ENCODE results near the gene CCDC47. TPM values are rescaled to one million over a fixed set of nuclear protein-coding genes. Genes with fewer than 3 reads are reported as not detected.

The CCDC47 gene
- 10 to 100 TPM; 25.4 to 37.0 (median 33.0) TPM for total RNA-seq
- total RNA-seq (2013), result 46.1 TPM
- total RNA-seq, result 37.4 to 179 (median 60.7) reads per million in 29 experiments

- Mint-ChIP-seq H3K4me1 (peaks cover 67 to 74% (median 74%) of the 10 kb centered on the region in 3 donors), H3K4me3 (peak within 1 kb of the TSS; percentile 92 to 97 (median 97)), H3K36me3 (peaks cover 9% of the 10 kb centered on the region), H3K27ac (peak within 1 kb of the TSS; percentile 99), H3K27me3 (no peaks in the 10 kb centered on the region), H3K9me3 (no peaks in the 10 kb centered on the region)
- WGBS (ENCODE audit: insufficient coverage), result 0% methylated on average over 51 of the region's 74 CpGs
- no peaks in the 10 kb centered on the region for H3K27me3 ChIP-seq (replicated peaks in 1 of 2; ENCODE audit: control insufficient read depth in 2 of 2, extremely low read depth in 1 of 2, insufficient read depth in 2 of 2, low read length in 1 of 2)
- no peaks in the 10 kb centered on the region for H3K9me3 ChIP-seq
- peak within 1 kb of the TSS; percentile 86 for H3K27ac ChIP-seq (ENCODE audit: low read length)
- ChIA-PET CTCF (interaction anchor here (0.5 to 2.1 kb wide), 22 partner anchors 10 to 329 kb away, joined by 3 to 12 read pairs (median 4); partner anchors contain the start of genes ICAM2 (in 1 of the 2), SMARCD2 (in 1 of the 2) and STRADA (in 1 of the 2)), POLR2A (interaction anchor here (0.5 to 2.1 kb wide), 19 partner anchors 9 to 733 kb away, joined by 3 to 12 read pairs (median 3); partner anchors contain the start of genes CEP95 (in 1 of the 2) and PSMC5 (in 1 of the 2))
- peak within 1 kb of the TSS; percentile 68 to 91 for H3K4me3 ChIP-seq (ENCODE audit: control insufficient read depth in 1 of 2, extremely low read depth in 1 of 2, low read length in 1 of 2)
- peaks cover 2 to 20% of the 10 kb centered on the region in 2 donors for H3K36me3 ChIP-seq (ENCODE audit: control insufficient read depth in 2 of 2, extremely low read depth in 1 of 2, insufficient read depth in 1 of 2, low read length in 1 of 2)
- H3K4me1 ChIP-seq (ENCODE audit: control insufficient read depth in 1 of 2, extremely low read depth in 1 of 2, insufficient read depth in 2 of 2, low read length in 2 of 2), result peaks cover 27 to 36% of the 10 kb centered on the region in 2 experiments
- ATAC-seq (replicated peaks in 1 of 4), result peak; percentile 81 to 88 (median 82)
- peak; percentile 93 to 99 (median 97) for DNase-seq
These were observed at the start of gene CCDC47 for GRCh38 chr17:63773272-63774140. Gene CCDC47, minus strand, starts transcription at chr17:63773597. Its CDS starts 7,422 bp downstream, at chr17:63766175.

GRCh38 chr17:63822537-63822936 lies 49.1 kb upstream of the CCDC47 start:
- ChIA-PET CTCF (interaction anchor here in 1 of 2 donors (0.6 kb wide), 1 partner anchor 49 kb away, joined by 3 read pairs; the partner anchor contains the start of genes CCDC47 and DDX42), POLR2A (no interaction called here)
- Histone ChIP-seq H3K4me1 (ENCODE audit: control insufficient read depth in 1 of 2, extremely low read depth in 1 of 2, insufficient read depth in 2 of 2, low read length in 2 of 2) (peaks cover 7 to 24% of the 10 kb centered on the region in 2 experiments), H3K36me3 (ENCODE audit: control insufficient read depth in 2 of 2, extremely low read depth in 1 of 2, insufficient read depth in 1 of 2, low read length in 1 of 2) (peaks cover 27 to 79% of the 10 kb centered on the region in 2 donors), H3K27me3 (replicated peaks in 1 of 2; ENCODE audit: control insufficient read depth in 2 of 2, extremely low read depth in 1 of 2, insufficient read depth in 2 of 2, low read length in 1 of 2) (no peaks in the 10 kb centered on the region), H3K9me3 (no peaks in the 10 kb centered on the region), H3K27ac (ENCODE audit: low read length) (no peak overlapping the region), H3K4me3 (ENCODE audit: control insufficient read depth in 1 of 2, extremely low read depth in 1 of 2, low read length in 1 of 2) (no peak overlapping the region)
- H3K27me3 Mint-ChIP-seq, result no peaks in the 10 kb centered on the region
- DNase-seq, result no peak
- H3K27ac Mint-ChIP-seq, result peak overlapping the region; percentile 2 to 82
- ATAC-seq (replicated peaks in 1 of 4), result no peak
- peaks cover 62% of the 10 kb centered on the region for H3K36me3 Mint-ChIP-seq
- H3K9me3 Mint-ChIP-seq, result no peaks in the 10 kb centered on the region
- H3K4me1 Mint-ChIP-seq, result peaks cover 38 to 68% (median 43%) of the 10 kb centered on the region in 3 donors
- no peak overlapping the region for H3K4me3 Mint-ChIP-seq

- peaks cover 35 to 61% (median 37%) of the 10 kb centered on the region in 3 donors for H3K4me1 Mint-ChIP-seq
- H3K27ac Mint-ChIP-seq, result peak overlapping the region; percentile 72 to 82
- peaks cover 29 to 86% of the 10 kb centered on the region in 2 donors for H3K36me3 ChIP-seq (ENCODE audit: control insufficient read depth in 2 of 2, extremely low read depth in 1 of 2, insufficient read depth in 1 of 2, low read length in 1 of 2)
- no peak for ATAC-seq (replicated peaks in 1 of 4)
- peaks cover 7 to 24% of the 10 kb centered on the region in 2 experiments for H3K4me1 ChIP-seq (ENCODE audit: control insufficient read depth in 1 of 2, extremely low read depth in 1 of 2, insufficient read depth in 2 of 2, low read length in 2 of 2)
- H3K4me3 Mint-ChIP-seq, result peak overlapping the region in 2 of 3 donors; percentile 39 to 48
- WGBS (ENCODE audit: insufficient coverage), result 85% methylated on average over 2 of the region's 6 CpGs
- no peaks in the 10 kb centered on the region for H3K9me3 Mint-ChIP-seq
- CTCF ChIA-PET, result no interaction called here
- H3K4me3 ChIP-seq (ENCODE audit: control insufficient read depth in 1 of 2, extremely low read depth in 1 of 2, low read length in 1 of 2), result no peak overlapping the region
- DNase-seq, result no peak
- no peak overlapping the region for H3K27ac ChIP-seq (ENCODE audit: low read length)
- H3K9me3 ChIP-seq, result no peaks in the 10 kb centered on the region
- H3K27me3 ChIP-seq (replicated peaks in 1 of 2; ENCODE audit: control insufficient read depth in 2 of 2, extremely low read depth in 1 of 2, insufficient read depth in 2 of 2, low read length in 1 of 2), result no peaks in the 10 kb centered on the region
- POLR2A ChIA-PET, result interaction anchor here in 1 of 2 donors (0.6 kb wide), 1 partner anchor 22 kb away, joined by 5 read pairs; no protein-coding TSS in a partner anchor
- peaks cover 67% of the 10 kb centered on the region for H3K36me3 Mint-ChIP-seq
- no peaks in the 10 kb centered on the region for H3K27me3 Mint-ChIP-seq
These were observed 48.4 kb upstream of the CCDC47 start for GRCh38 chr17:63821804-63822203.

GRCh38 chr17:63820963-63821561 lies 47.7 kb upstream of the CCDC47 start:
- H3K9me3 Mint-ChIP-seq, result no peaks in the 10 kb centered on the region
- Histone ChIP-seq H3K27ac (ENCODE audit: low read length) (no peak overlapping the region), H3K36me3 (ENCODE audit: control insufficient read depth in 2 of 2, extremely low read depth in 1 of 2, insufficient read depth in 1 of 2, low read length in 1 of 2) (peaks cover 29 to 94% of the 10 kb centered on the region in 2 donors), H3K9me3 (no peaks in the 10 kb centered on the region), H3K4me3 (ENCODE audit: control insufficient read depth in 1 of 2, extremely low read depth in 1 of 2, low read length in 1 of 2) (no peak overlapping the region), H3K27me3 (replicated peaks in 1 of 2; ENCODE audit: control insufficient read depth in 2 of 2, extremely low read depth in 1 of 2, insufficient read depth in 2 of 2, low read length in 1 of 2) (no peaks in the 10 kb centered on the region), H3K4me1 (ENCODE audit: control insufficient read depth in 1 of 2, extremely low read depth in 1 of 2, insufficient read depth in 2 of 2, low read length in 2 of 2) (peaks cover 3 to 17% of the 10 kb centered on the region in 2 experiments)
- H3K27me3 Mint-ChIP-seq, result no peaks in the 10 kb centered on the region
- POLR2A ChIA-PET, result interaction anchor here in 1 of 2 donors (0.6 kb wide), 2 partner anchors 23 to 24 kb away, joined by 4 to 5 read pairs; no protein-coding TSS in a partner anchor
- CTCF ChIA-PET, result no interaction called here
- DNase-seq (no peak), ATAC-seq (replicated peaks in 1 of 4) (no peak)
- peaks cover 28 to 53% (median 29%) of the 10 kb centered on the region in 3 donors for H3K4me1 Mint-ChIP-seq
- peak overlapping the region in 1 of 2 donors; percentile 85 for H3K27ac Mint-ChIP-seq
- peaks cover 70% of the 10 kb centered on the region for H3K36me3 Mint-ChIP-seq
- H3K4me3 Mint-ChIP-seq, result peak overlapping the region in 1 of 3 donors; percentile 17
- 81% methylated on average over 4 of the region's 10 CpGs for WGBS (ENCODE audit: insufficient coverage)

GRCh38 chr17:63819585-63820537 lies 46.5 kb upstream of the CCDC47 start:
- Histone ChIP-seq H3K4me1 (ENCODE audit: control insufficient read depth in 1 of 2, extremely low read depth in 1 of 2, insufficient read depth in 2 of 2, low read length in 2 of 2) (peaks cover 0 to 7% of the 10 kb centered on the region in 2 experiments), H3K4me3 (ENCODE audit: control insufficient read depth in 1 of 2, extremely low read depth in 1 of 2, low read length in 1 of 2) (no peak overlapping the region), H3K9me3 (no peaks in the 10 kb centered on the region), H3K27me3 (replicated peaks in 1 of 2; ENCODE audit: control insufficient read depth in 2 of 2, extremely low read depth in 1 of 2, insufficient read depth in 2 of 2, low read length in 1 of 2) (no peaks in the 10 kb centered on the region), H3K27ac (ENCODE audit: low read length) (no peak overlapping the region), H3K36me3 (ENCODE audit: control insufficient read depth in 2 of 2, extremely low read depth in 1 of 2, insufficient read depth in 1 of 2, low read length in 1 of 2) (peaks cover 25 to 95% of the 10 kb centered on the region in 2 donors)
- no peak for DNase-seq
- peaks cover 73% of the 10 kb centered on the region for H3K36me3 Mint-ChIP-seq
- H3K4me1 Mint-ChIP-seq, result peaks cover 19 to 43% (median 24%) of the 10 kb centered on the region in 3 donors
- POLR2A ChIA-PET, result interaction anchor here in 1 of 2 donors (0.6 kb wide), 1 partner anchor 23 kb away, joined by 6 read pairs; no protein-coding TSS in a partner anchor
- WGBS (ENCODE audit: insufficient coverage), result 78% methylated on average over 17 of the region's 21 CpGs
- H3K9me3 Mint-ChIP-seq, result no peaks in the 10 kb centered on the region
- H3K27ac Mint-ChIP-seq, result peak overlapping the region; percentile 81 to 85
- ATAC-seq (replicated peaks in 1 of 4), result peak in 3 of 4 experiments; percentile 32 to 55 (median 55)
- peak overlapping the region in 2 of 3 donors; percentile 17 to 43 for H3K4me3 Mint-ChIP-seq
- CTCF ChIA-PET, result no interaction called here
- H3K27me3 Mint-ChIP-seq, result no peaks in the 10 kb centered on the region
